ENCODE results near the gene RPS21.

RPS21 gene

GRCh38 chr20:62389601-62390087, 2.7 kb downstream of the RPS21 start:
- Histone ChIP-seq H3K4me3 (ENCODE audit: low read depth in 1 of 2, low read length in 1 of 2) (no peak overlapping the region), H3K27ac (no peak overlapping the region), H3K36me3 (peaks cover 63% of the 10 kb centered on the region), H3K4me1 (ENCODE audit: control insufficient read depth in 1 of 2, insufficient read depth in 1 of 2, low read depth in 1 of 2, low read length in 1 of 2) (peaks cover 20 to 27% of the 10 kb centered on the region in 2 experiments), H3K27me3 (no peaks in the 10 kb centered on the region), H3K9me3 (no peaks in the 10 kb centered on the region)
- TF ChIP-seq CTCF (IDR thresholded peaks at IDR 0.05): no peak

GRCh38 chr20:62390317-62391164, 3.6 kb downstream of the RPS21 start:
- H3K4me3 ChIP-seq (ENCODE audit: low read depth in 1 of 2, low read length in 1 of 2): no peak overlapping the region
- no peaks in the 10 kb centered on the region for H3K9me3 ChIP-seq
- peaks cover 19 to 22% of the 10 kb centered on the region in 2 experiments for H3K4me1 ChIP-seq (ENCODE audit: control insufficient read depth in 1 of 2, insufficient read depth in 1 of 2, low read depth in 1 of 2, low read length in 1 of 2)
- H3K27me3 ChIP-seq: no peaks in the 10 kb centered on the region
- TF ChIP-seq CTCF (IDR thresholded peaks at IDR 0.05): no peak
- H3K36me3 ChIP-seq: peaks cover 69% of the 10 kb centered on the region
- H3K27ac ChIP-seq: no peak overlapping the region

DNA sequence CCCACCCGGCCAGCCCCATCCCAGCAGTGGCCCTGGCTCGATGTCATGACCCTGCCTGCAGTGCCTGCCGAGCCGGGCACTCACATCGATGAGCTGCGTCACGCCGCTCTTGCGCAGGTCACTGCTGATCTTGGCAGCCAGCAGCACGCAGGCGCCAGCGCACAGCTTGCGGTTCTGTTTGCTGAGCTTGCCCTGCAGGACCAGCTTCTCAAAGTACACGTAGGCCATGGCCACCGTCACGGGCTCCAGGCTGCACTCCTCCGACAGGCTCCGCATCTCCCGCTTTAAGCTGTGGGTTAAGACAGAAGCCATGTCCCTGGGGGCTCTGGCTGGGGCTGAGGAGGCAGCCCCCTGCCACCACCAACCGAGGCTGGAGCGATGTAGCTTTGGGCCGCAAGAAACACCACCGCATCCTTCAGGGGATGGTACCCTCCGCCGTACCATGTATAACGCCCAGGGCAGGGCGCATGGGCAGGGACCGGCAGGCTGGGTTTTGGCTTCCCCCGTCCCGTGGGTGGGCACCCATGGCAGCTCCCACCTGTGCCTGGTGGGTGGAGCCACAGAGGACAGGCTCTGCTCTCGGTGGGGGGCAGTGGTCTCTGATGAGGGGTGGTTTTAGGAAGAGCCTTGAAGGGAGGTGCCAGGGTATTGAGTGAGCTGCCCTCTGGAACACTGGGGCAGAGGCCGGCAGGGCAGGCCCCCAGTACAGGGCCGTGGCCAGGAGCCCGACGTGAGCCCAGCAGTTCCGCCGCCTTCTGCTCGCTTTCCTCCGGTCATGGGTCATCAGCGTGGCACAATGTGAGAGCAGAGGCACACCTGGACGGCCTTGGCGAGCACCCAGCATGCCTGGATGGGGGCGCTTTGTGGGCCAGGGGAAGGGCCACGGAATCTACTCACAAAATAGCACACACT, 4.5 kb downstream of the RPS21 start:
- Histone ChIP-seq H3K4me1 (ENCODE audit: control insufficient read depth in 1 of 2, insufficient read depth in 1 of 2, low read depth in 1 of 2, low read length in 1 of 2) (peaks cover 11 to 13% of the 10 kb centered on the region in 2 experiments), H3K9me3 (no peaks in the 10 kb centered on the region), H3K36me3 (peaks cover 78% of the 10 kb centered on the region), H3K27me3 (no peaks in the 10 kb centered on the region), H3K27ac (no peak overlapping the region), H3K4me3 (ENCODE audit: low read depth in 1 of 2, low read length in 1 of 2) (no peak overlapping the region)
- TF ChIP-seq CTCF (IDR thresholded peaks at IDR 0.05): no peak

- no peaks in the 10 kb centered on the region for H3K27me3 ChIP-seq
- no peak overlapping the region for H3K27ac ChIP-seq
- peaks cover 10% of the 10 kb centered on the region in 2 experiments for H3K4me1 ChIP-seq (ENCODE audit: control insufficient read depth in 1 of 2, insufficient read depth in 1 of 2, low read depth in 1 of 2, low read length in 1 of 2)
- no peak for TF ChIP-seq CTCF (IDR thresholded peaks at IDR 0.05)
- no peak overlapping the region for H3K4me3 ChIP-seq (ENCODE audit: low read depth in 1 of 2, low read length in 1 of 2)
- H3K9me3 ChIP-seq: no peaks in the 10 kb centered on the region
- peaks cover 80% of the 10 kb centered on the region for H3K36me3 ChIP-seq
Observed at GRCh38 chr20:62392077-62392418, 5.1 kb downstream of the RPS21 start.

DNA sequence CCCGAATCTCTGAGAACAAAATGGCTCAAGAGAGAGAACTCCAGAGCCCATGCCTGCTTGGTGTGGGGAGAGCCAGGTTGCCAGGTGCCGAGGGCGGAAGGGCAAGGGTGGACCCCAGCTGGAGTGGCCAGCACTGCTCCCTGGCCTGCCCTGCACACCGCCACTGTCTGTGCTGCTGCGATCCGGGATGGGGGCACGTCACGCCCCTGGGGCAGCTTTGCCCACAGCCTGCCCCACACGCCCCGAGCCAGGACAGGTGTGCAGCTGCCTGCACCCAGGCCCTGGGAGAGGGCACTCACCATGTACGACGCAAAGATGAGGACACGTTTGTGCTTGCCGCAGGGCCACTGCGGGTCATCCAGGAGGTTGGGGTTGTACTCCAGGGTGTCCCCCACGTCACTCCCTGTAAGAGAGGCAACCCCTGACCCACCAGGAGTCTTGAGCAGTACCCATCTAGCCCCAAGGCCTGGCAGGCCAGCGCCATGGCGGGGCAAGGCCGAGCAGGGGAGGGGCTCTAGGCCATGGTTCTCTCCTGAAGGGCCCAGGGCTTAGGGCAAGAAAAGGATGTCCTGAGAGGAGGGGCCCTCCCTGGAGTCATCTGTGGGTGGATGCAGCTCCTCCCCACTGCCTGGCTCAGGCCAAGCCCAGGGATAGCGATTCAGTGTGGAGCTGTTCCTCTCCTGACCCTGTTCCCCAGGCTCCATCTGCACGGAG, 5.9 kb downstream of the RPS21 start:
- no peak overlapping the region for H3K4me3 ChIP-seq (ENCODE audit: low read depth in 1 of 2, low read length in 1 of 2)
- H3K9me3 ChIP-seq: no peaks in the 10 kb centered on the region
- H3K4me1 ChIP-seq (ENCODE audit: control insufficient read depth in 1 of 2, insufficient read depth in 1 of 2, low read depth in 1 of 2, low read length in 1 of 2): peaks cover 2 to 3% of the 10 kb centered on the region in 2 experiments
- no peaks in the 10 kb centered on the region for H3K27me3 ChIP-seq
- TF ChIP-seq CTCF (IDR thresholded peaks at IDR 0.05): no peak
- H3K27ac ChIP-seq: no peak overlapping the region
- peaks cover 80% of the 10 kb centered on the region for H3K36me3 ChIP-seq
